KMS-11 (cell line): ENCODE results near the gene AUTS2.

Source experiments
- H2AFZ ChIP-seq: fragments of 200-600 bp; sonication (generic); 2 replicates; pipeline ENCODE4 v1.6.1; 2016; ENCODE audit warnings: antibody characterized with exemption, mixed run types, low read depth
- H3K27ac ChIP-seq: fragments of 200-600 bp; sonication (generic); 2 replicates; pipeline ENCODE4 v1.6.1; 2016; ENCODE audit warnings: mild to moderate bottlenecking, mixed run types
- H3K27me3 ChIP-seq: fragments of 200-600 bp; sonication (generic); 2 replicates; pipeline ENCODE4 v1.6.1; 2017; ENCODE audit warnings: mild to moderate bottlenecking, low read depth, mixed run types, moderate library complexity; ENCODE audit not compliant: insufficient read depth
- H3K36me3 ChIP-seq: fragments of 200-600 bp; sonication (generic); 2 replicates; pipeline ENCODE4 v1.6.1; 2017; ENCODE audit warnings: mild to moderate bottlenecking, mixed run types; ENCODE audit not compliant: insufficient read depth
- H3K4me1 ChIP-seq: fragments of 200-600 bp; sonication (generic); 2 replicates; pipeline ENCODE4 v1.6.1; 2016; ENCODE audit warnings: mild to moderate bottlenecking, low read depth, mixed run types; ENCODE audit not compliant: poor library complexity, severe bottlenecking
- H3K4me2 ChIP-seq: fragments of 200-600 bp; sonication (generic); 2 replicates; pipeline ENCODE4 v1.7.0; 2016; ENCODE audit warnings: mild to moderate bottlenecking, mixed run types
- H3K4me3 ChIP-seq: fragments of 200-600 bp; sonication (generic); IDR thresholded peaks from 2 replicates; pipeline ENCODE4 v1.6.1; 2017; ENCODE audit warnings: low read depth, low read length, mixed read lengths; ENCODE audit not compliant: insufficient read depth
- H3K79me2 ChIP-seq: fragments of 200-600 bp; sonication (generic); 2 replicates; pipeline ENCODE4 v1.6.1; 2016; ENCODE audit warnings: low read depth, mixed run types; ENCODE audit not compliant: insufficient read depth
- H3K9ac ChIP-seq: fragments of 200-600 bp; sonication (generic); 2 replicates; pipeline ENCODE4 v1.6.1; 2016; ENCODE audit warnings: mild to moderate bottlenecking, mixed run types
- H4K20me1 ChIP-seq: fragments of 200-600 bp; sonication (generic); 2 replicates; pipeline ENCODE4 v1.6.1; 2016; ENCODE audit warnings: mild to moderate bottlenecking, mixed run types; ENCODE audit not compliant: insufficient read depth
- TF ChIP-seq, protein P1 (sequence below): fragments of 200-600 bp; sonication (generic); conservative IDR thresholded peaks from 2 replicates; pipeline ENCODE4 v1.6.1; 2017; ENCODE audit warnings: low read depth, mild to moderate bottlenecking, antibody characterized with exemption, low read length, moderate library complexity, mixed read lengths

AUTS2 gene

DNA sequence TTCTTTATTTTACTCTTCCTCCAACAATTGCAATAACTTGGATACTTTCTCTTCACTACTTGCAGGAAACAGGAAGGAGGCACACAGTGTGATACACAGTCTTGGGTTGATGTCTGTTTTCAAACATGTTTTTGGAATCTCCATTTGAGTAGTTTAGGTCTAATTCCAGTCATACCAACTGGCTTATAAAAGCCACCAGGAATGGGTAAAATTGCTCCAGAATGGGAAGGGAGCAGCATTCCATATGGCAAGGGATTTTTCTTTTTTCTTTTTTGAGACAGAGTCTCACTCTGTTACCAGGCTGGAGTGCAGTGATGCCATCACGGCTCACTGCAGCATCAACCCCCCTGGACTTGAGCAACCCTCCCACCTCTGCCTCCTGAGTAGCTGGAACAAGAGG is 988.5 kb downstream of the AUTS2 start:
- Histone ChIP-seq H3K27me3 (no peaks in the 10 kb centered on the region), H3K9ac (no peak overlapping the region), H3K4me3 (no peak overlapping the region), H3K36me3 (no peaks in the 10 kb centered on the region), H3K4me1 (no peaks in the 10 kb centered on the region), H3K27ac (no peak overlapping the region), H2AFZ (no peak overlapping the region), H3K4me2 (no peak overlapping the region), H3K79me2 (no peaks in the 10 kb centered on the region), H4K20me1 (no peaks in the 10 kb centered on the region)
- TF ChIP-seq, protein P1, sequence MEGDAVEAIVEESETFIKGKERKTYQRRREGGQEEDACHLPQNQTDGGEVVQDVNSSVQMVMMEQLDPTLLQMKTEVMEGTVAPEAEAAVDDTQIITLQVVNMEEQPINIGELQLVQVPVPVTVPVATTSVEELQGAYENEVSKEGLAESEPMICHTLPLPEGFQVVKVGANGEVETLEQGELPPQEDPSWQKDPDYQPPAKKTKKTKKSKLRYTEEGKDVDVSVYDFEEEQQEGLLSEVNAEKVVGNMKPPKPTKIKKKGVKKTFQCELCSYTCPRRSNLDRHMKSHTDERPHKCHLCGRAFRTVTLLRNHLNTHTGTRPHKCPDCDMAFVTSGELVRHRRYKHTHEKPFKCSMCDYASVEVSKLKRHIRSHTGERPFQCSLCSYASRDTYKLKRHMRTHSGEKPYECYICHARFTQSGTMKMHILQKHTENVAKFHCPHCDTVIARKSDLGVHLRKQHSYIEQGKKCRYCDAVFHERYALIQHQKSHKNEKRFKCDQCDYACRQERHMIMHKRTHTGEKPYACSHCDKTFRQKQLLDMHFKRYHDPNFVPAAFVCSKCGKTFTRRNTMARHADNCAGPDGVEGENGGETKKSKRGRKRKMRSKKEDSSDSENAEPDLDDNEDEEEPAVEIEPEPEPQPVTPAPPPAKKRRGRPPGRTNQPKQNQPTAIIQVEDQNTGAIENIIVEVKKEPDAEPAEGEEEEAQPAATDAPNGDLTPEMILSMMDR, result no peak

DNA sequence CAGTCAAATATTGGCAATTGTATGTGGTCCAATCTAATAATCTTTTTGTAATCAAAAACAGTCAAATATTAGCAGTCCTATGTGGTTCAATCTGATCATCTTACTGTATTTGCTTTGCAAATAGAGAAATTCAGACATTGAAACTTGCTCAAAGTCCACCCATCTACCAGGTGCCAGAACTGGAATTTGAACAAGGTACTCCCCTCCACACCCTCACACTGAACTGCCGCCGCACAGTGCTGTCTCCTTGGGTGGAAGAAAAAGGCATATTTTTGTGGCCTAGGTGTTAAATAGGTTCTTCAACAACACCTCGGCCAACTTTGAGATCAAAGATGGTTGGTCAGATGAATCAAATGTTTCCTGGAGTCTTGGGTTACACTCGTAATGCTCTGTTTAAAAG is 989.5 kb downstream of the AUTS2 start:
- Histone ChIP-seq H3K4me3 (no peak overlapping the region), H2AFZ (no peak overlapping the region), H3K36me3 (no peaks in the 10 kb centered on the region), H3K4me1 (no peaks in the 10 kb centered on the region), H3K9ac (no peak overlapping the region), H3K4me2 (no peak overlapping the region), H4K20me1 (no peaks in the 10 kb centered on the region), H3K27ac (no peak overlapping the region), H3K27me3 (no peaks in the 10 kb centered on the region), H3K79me2 (no peaks in the 10 kb centered on the region)
- TF ChIP-seq, protein P1, result no peak

DNA sequence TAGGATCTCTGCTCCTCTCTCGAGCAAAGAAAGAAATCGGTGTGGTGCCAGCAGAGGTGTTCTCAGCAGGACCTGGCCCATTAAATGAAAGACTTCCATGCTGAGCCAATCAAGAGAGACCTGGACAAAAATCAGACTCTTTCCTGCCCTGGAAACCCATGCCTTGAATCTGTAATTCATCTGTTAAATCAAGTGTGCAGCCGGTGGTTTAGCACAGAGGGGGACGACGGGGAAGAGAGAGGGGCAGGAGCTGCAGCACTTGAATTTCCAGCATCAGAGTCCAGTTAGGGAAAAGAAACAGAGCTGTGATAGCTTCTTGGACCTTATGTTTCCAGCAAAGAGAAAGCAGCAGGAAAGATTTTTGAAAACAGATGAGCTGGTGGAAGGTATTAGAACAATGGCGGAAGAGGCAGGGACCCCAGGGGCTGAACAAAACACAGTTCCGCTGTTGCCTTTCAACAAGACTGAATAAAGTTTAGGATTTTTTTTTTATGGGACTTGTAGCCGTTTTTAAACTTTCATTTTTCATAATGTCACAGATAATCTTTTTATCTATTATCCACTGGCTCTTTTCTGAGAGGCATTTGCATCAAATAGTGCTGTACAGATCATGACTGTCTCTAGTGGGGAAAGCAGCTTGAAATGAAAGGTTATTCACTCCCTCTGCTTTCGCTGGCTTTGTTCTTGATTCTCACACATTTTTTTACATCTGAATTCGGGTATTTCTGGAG is 990.1 kb downstream of the AUTS2 start:
- no peak overlapping the region for H3K27ac ChIP-seq
- H3K79me2 ChIP-seq, result no peaks in the 10 kb centered on the region
- no peaks in the 10 kb centered on the region for H3K36me3 ChIP-seq
- TF ChIP-seq, protein P1, result no peak
- H4K20me1 ChIP-seq, result no peaks in the 10 kb centered on the region
- no peaks in the 10 kb centered on the region for H3K4me1 ChIP-seq
- H3K4me2 ChIP-seq, result no peak overlapping the region
- no peaks in the 10 kb centered on the region for H3K27me3 ChIP-seq
- H3K4me3 ChIP-seq, result no peak overlapping the region
- H3K9ac ChIP-seq, result no peak overlapping the region
- no peak overlapping the region for H2AFZ ChIP-seq

DNA sequence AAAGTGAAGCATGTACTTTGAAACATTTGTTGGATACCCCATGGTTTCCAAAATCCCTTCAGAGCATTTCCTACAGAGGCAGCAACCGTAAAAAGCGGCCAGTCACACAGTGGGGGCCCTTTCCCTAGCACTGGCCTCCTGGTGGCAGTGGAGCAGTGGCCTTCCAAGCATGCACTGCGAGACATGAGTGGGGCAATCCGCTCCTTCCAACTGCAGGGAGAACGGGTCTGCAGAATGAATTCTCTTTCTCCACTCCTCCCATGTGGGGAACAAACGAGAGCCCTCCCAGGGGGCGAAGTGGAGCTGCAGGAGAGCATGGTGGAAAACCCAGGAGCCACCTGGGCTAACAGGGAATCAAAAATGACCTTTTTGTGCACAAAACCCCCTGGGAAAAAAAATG is 990.7 kb downstream of the AUTS2 start:
- Histone ChIP-seq H3K27me3 (no peaks in the 10 kb centered on the region), H3K4me2 (no peak overlapping the region), H3K9ac (no peak overlapping the region), H3K79me2 (no peaks in the 10 kb centered on the region), H3K36me3 (no peaks in the 10 kb centered on the region), H2AFZ (no peak overlapping the region), H4K20me1 (no peaks in the 10 kb centered on the region), H3K27ac (no peak overlapping the region), H3K4me1 (no peaks in the 10 kb centered on the region), H3K4me3 (no peak overlapping the region)
- TF ChIP-seq, protein P1, result no peak
